ENCODE data around the gene PTPRQ. TPM values are rescaled to one million over a fixed set of nuclear protein-coding genes. Genes with fewer than 3 reads are reported as not detected.
"Not testable (repeated sequence)": the region's sequence is repeated elsewhere in the genome, so short reads cannot be mapped to it uniquely, and the experiment has no call there.

PTPRQ gene
- total RNA-seq, 1 donor from 2014 or later, result 0.64 TPM

GRCh38 chr12:80445083-80445793 lies 1.2 kb downstream of the PTPRQ start:
- Histone ChIP-seq H3K27me3 (no peaks in the 10 kb centered on the region), H3K4me3 (peak overlapping the region in 1 of 2 donors; percentile 16), H3K4me1 (peaks cover 5 to 12% of the 10 kb centered on the region in 2 donors), H3K27ac (no peak overlapping the region), H3K9me3 (no peaks in the 10 kb centered on the region), H3K36me3 (no peaks in the 10 kb centered on the region)
- intact Hi-C loops (cut with DNase I), result no loop called here
- no peak for TF ChIP-seq CTCF (IDR thresholded peaks at IDR 0.05)
- no peak for DNase-seq (ENCODE audit: low spot score in 2 of 2)

GRCh38 chr12:80456513-80456912 lies 12.5 kb downstream of the PTPRQ start:
- no peak for TF ChIP-seq CTCF (IDR thresholded peaks at IDR 0.05)
- Histone ChIP-seq H3K27ac (no peak overlapping the region), H3K4me1 (no peaks in the 10 kb centered on the region), H3K4me3 (no peak overlapping the region), H3K9me3 (no peaks in the 10 kb centered on the region), H3K36me3 (no peaks in the 10 kb centered on the region), H3K27me3 (no peaks in the 10 kb centered on the region)
- no peak for DNase-seq (ENCODE audit: low spot score in 2 of 2)
- intact Hi-C loops (cut with DNase I), result no loop called here

GRCh38 chr12:80460972-80461371 lies 16.9 kb downstream of the PTPRQ start:
- no peak for DNase-seq (ENCODE audit: low spot score in 2 of 2)
- no peaks in the 10 kb centered on the region for H3K27me3 ChIP-seq
- H3K4me1 ChIP-seq, result no peaks in the 10 kb centered on the region
- no peaks in the 10 kb centered on the region for H3K36me3 ChIP-seq
- no peak for TF ChIP-seq CTCF (IDR thresholded peaks at IDR 0.05)
- intact Hi-C loops (cut with DNase I), result no loop called here
- H3K9me3 ChIP-seq, result no peaks in the 10 kb centered on the region
- no peak overlapping the region for H3K27ac ChIP-seq
- no peak overlapping the region for H3K4me3 ChIP-seq

GRCh38 chr12:80461851-80462250 lies 17.8 kb downstream of the PTPRQ start:
- intact Hi-C loops (cut with DNase I); H3K9me3 ChIP-seq; H3K4me1 ChIP-seq; H3K27me3 ChIP-seq; H3K27ac ChIP-seq; DNase-seq (ENCODE audit: low spot score in 2 of 2); H3K4me3 ChIP-seq; H3K36me3 ChIP-seq: not testable (repeated sequence)

- Histone ChIP-seq H3K27me3 (no peaks in the 10 kb centered on the region), H3K4me3 (no peak overlapping the region), H3K27ac (no peak overlapping the region), H3K36me3 (no peaks in the 10 kb centered on the region), H3K4me1 (no peaks in the 10 kb centered on the region), H3K9me3 (no peaks in the 10 kb centered on the region)
- no peak for DNase-seq (ENCODE audit: low spot score in 2 of 2)
- no peak for TF ChIP-seq CTCF (IDR thresholded peaks at IDR 0.05)
- intact Hi-C loops (cut with DNase I), result loop anchor here (1.0 to 5.0 kb wide), 2 partner anchors 17 to 128 kb away; no protein-coding TSS in a partner anchor
Measured at GRCh38 chr12:80469681-80470080, 25.6 kb downstream of the PTPRQ start.

GRCh38 chr12:80470403-80470802 lies 26.4 kb downstream of the PTPRQ start:
- H3K27ac ChIP-seq, result no peak overlapping the region
- TF ChIP-seq CTCF (IDR thresholded peaks at IDR 0.05), result no peak
- no peak for DNase-seq (ENCODE audit: low spot score in 2 of 2)
- H3K36me3 ChIP-seq, result no peaks in the 10 kb centered on the region
- H3K27me3 ChIP-seq, result no peaks in the 10 kb centered on the region
- no peak overlapping the region for H3K4me3 ChIP-seq
- intact Hi-C loops (cut with DNase I), result loop anchor here (5.0 kb wide), 1 partner anchor 127 kb away; no protein-coding TSS in a partner anchor
- H3K4me1 ChIP-seq, result no peaks in the 10 kb centered on the region
- H3K9me3 ChIP-seq, result no peaks in the 10 kb centered on the region

All from ascending aorta (tissue), 2 donors.